ENCODE results near the gene SEC14L5. TPM values are rescaled to one million over a fixed set of nuclear protein-coding genes. Genes with fewer than 3 reads are reported as not detected.

Gene SEC14L5
- total and polyA plus RNA-seq, 2 of the 4 experiments (the other 2 are of a cell fraction), result 0.07 TPM; not detected in 1

DNA sequence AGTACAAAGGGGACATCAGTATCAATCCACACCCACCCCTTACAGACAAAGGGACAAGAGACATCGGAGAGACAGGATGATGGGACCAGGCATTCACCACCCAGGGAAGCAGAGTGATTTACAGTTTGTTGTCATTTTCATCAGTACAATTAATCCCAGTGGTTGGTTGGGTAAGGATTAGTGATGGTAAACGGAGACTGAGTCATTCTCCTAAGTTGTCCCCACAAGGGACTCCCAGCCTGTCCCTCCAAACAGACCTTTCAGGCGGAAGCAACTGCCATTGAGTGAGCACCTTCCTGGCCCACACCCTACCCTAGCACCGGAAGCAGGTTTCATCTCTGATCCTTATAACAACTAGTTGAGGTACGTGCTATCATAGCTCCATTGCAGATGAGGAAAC, 32.3 kb upstream of the SEC14L5 start:
- dilution Hi-C loops (cut with HindIII; ENCODE audit: low sequenced_read_pairs, unreplicated experiment), result no loop called here
- Histone ChIP-seq H2BK120ac (ENCODE audit: low read depth, low read length) (no peak overlapping the region), H3K18ac (ENCODE audit: low read depth, low read length) (no peak overlapping the region), H3K9me1 (ENCODE audit: insufficient read depth, low read length) (no peaks in the 10 kb centered on the region), H3K4ac (ENCODE audit: low read depth, low read length) (no peak overlapping the region), H2BK5ac (ENCODE audit: low read depth, low read length, poor library complexity, severe bottlenecking) (no peak overlapping the region), H4K91ac (ENCODE audit: insufficient read depth, low read depth, low read length) (no peak overlapping the region), H4K8ac (ENCODE audit: low read depth in 2 of 2, low read length in 2 of 2) (no peak overlapping the region), H3K4me2 (ENCODE audit: low read depth, low read length) (no peak overlapping the region), H3K23ac (ENCODE audit: low read depth, low read length) (no peak overlapping the region; the same call in 1 of the 2 replicates), H2AFZ (replicated peaks; ENCODE audit: low read length, poor library complexity) (peak overlapping the region; percentile 55), H3K27me3 (ENCODE audit: control insufficient read depth, insufficient read depth, low read length) (peaks cover 30% of the 10 kb centered on the region), H2BK20ac (ENCODE audit: low read depth, low read length) (no peak overlapping the region), H3K9me3 (ENCODE audit: control insufficient read depth, insufficient read depth, low read length) (peaks cover 10% of the 10 kb centered on the region), H3K56ac (ENCODE audit: extremely low read depth, insufficient read depth, low read length) (no peak overlapping the region), H4K20me1 (ENCODE audit: insufficient read depth, low read length) (no peaks in the 10 kb centered on the region), H2AK9ac (replicated peaks; ENCODE audit: low read depth, low read length, poor library complexity) (no peak overlapping the region), H3K9ac (ENCODE audit: low read depth, low read length) (no peak overlapping the region), H3K4me3 (ENCODE audit: insufficient read depth, low read depth, low read length) (no peak overlapping the region), H3K27ac (ENCODE audit: insufficient read depth, low read length) (no peak overlapping the region), H3K14ac (replicated peaks; ENCODE audit: low read depth, low read length) (no peak overlapping the region), H3K4me1 (ENCODE audit: control insufficient read depth, insufficient read depth, low read length) (peaks cover 2% of the 10 kb centered on the region; the same call in 1 of the 2 replicates), H2BK15ac (ENCODE audit: low read depth, low read length) (no peak overlapping the region), H4K5ac (ENCODE audit: low read depth, low read length) (no peak overlapping the region), H2AK5ac (ENCODE audit: low read depth, low read length) (no peak overlapping the region), H3K36me3 (ENCODE audit: control insufficient read depth, insufficient read depth, low read length) (no peaks in the 10 kb centered on the region), H3K79me1 (ENCODE audit: low read depth in 1 of 2, low read length in 2 of 2) (no peaks in the 10 kb centered on the region)
- in situ Hi-C loops (cut with MboI; ENCODE audit: low sequenced_read_pairs), result no loop called here
- no peak for DNase-seq
- intact Hi-C loops (cut with micrococcal nuclease), result no loop called here
- BruUV-seq (replicated peaks), result no TSS peak
- ChIA-PET POLR2A (ENCODE audit: unreplicated experiment) (no interaction called here), CTCF (no interaction called here)
- no peak for TF ChIP-seq MAFK (IDR thresholded peaks at IDR 0.05; ENCODE audit: low read depth, low read length)
- TF ChIP-seq FOS (IDR thresholded peaks at IDR 0.05; ENCODE audit: low read depth, low read length), result no peak
- TF ChIP-seq MAZ (IDR thresholded peaks at IDR 0.05; ENCODE audit: borderline replicate concordance, low read depth, low read length), result no peak
- TF ChIP-seq, protein P1, sequence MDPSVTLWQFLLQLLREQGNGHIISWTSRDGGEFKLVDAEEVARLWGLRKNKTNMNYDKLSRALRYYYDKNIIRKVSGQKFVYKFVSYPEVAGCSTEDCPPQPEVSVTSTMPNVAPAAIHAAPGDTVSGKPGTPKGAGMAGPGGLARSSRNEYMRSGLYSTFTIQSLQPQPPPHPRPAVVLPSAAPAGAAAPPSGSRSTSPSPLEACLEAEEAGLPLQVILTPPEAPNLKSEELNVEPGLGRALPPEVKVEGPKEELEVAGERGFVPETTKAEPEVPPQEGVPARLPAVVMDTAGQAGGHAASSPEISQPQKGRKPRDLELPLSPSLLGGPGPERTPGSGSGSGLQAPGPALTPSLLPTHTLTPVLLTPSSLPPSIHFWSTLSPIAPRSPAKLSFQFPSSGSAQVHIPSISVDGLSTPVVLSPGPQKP (IDR thresholded peaks at IDR 0.05; ENCODE audit: borderline replicate concordance, low read depth, low read length), result no peak
- TF ChIP-seq CEBPB (IDR thresholded peaks at IDR 0.05; ENCODE audit: low read depth, low read length), result no peak
- TF ChIP-seq NFE2L2 (IDR thresholded peaks at IDR 0.05; ENCODE audit: low read depth, low read length), result no peak
- no CpG with 5 or more reads among the region's 5 CpGs for WGBS, 2 experiments (ENCODE audit: extremely low coverage in 2 of 2, insufficient read length in 1 of 2)
- ATAC-seq (ENCODE audit: low read depth), result no peak
